Measurements from ENCODE around the gene NRCAM.

DNA sequence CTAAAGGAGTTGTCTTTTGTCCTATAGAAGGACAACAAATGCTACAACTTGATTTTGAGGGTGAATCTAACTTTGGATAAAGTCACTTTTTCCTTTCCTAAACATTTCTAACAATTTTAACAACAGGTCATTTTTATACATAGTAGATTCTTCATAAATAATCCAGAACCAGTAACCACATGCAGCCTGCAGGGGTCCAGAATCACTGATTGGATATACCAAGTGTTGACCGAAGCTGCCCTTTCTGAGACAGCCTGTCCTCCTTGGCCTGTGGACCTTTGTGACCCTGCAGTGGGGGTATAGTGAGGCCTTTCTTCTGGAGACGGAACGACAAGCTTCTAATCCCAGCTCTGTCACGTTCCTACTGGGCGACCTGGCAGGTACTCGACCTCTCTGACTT is 291.3 kb downstream of the NRCAM start:
- TF ChIP-seq, protein P1, sequence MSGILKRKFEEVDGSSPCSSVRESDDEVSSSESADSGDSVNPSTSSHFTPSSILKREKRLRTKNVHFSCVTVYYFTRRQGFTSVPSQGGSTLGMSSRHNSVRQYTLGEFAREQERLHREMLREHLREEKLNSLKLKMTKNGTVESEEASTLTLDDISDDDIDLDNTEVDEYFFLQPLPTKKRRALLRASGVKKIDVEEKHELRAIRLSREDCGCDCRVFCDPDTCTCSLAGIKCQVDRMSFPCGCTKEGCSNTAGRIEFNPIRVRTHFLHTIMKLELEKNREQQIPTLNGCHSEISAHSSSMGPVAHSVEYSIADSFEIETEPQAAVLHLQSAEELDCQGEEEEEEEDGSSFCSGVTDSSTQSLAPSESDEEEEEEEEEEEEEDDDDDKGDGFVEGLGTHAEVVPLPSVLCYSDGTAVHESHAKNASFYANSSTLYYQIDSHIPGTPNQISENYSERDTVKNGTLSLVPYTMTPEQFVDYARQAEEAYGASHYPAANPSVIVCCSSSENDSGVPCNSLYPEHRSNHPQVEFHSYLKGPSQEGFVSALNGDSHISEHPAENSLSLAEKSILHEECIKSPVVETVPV (CRISPR knock-in tag; IDR thresholded peaks at IDR 0.05): no peak
- TF ChIP-seq ZNF8 (CRISPR knock-in tag; IDR thresholded peaks at IDR 0.05): no peak
- no peak for TF ChIP-seq ZC3H10 (CRISPR knock-in tag; IDR thresholded peaks at IDR 0.05)
- TF ChIP-seq ZNF565 (CRISPR knock-in tag; conservative IDR thresholded peaks at IDR 0.05; ENCODE audit: low read depth): no peak
- no peak for TF ChIP-seq ZFP30 (CRISPR knock-in tag; IDR thresholded peaks at IDR 0.05)
